Thyroid gland (tissue), 4 donors: ENCODE measurements around the gene SLC38A3.

ENCODE experiments used
- POLR2A ChIP-seq, 2 donors: fragments of 450-650 bp; IDR thresholded peaks; one replicate each; pipeline ENCODE4 v1.6.1; 2017; ENCODE audit warnings: antibody characterized with exemption in 2 of 2, mild to moderate bottlenecking in 2 of 2, moderate library complexity in 1 of 2
- TF ChIP-seq, protein P1 (sequence below), 6 experiments: fragments of 200-600 bp in 3 of 6; fragments of 450-650 bp in 3 of 6; sonication (generic) in 3 of 6; IDR thresholded peaks; one replicate each; pipeline ENCODE4 v1.5.1; 2016 to 2019; ENCODE audit warnings: antibody characterized with exemption in 6 of 6, mild to moderate bottlenecking in 2 of 6, inconsistent platforms in 1 of 6, moderate library complexity in 1 of 6

DNA sequence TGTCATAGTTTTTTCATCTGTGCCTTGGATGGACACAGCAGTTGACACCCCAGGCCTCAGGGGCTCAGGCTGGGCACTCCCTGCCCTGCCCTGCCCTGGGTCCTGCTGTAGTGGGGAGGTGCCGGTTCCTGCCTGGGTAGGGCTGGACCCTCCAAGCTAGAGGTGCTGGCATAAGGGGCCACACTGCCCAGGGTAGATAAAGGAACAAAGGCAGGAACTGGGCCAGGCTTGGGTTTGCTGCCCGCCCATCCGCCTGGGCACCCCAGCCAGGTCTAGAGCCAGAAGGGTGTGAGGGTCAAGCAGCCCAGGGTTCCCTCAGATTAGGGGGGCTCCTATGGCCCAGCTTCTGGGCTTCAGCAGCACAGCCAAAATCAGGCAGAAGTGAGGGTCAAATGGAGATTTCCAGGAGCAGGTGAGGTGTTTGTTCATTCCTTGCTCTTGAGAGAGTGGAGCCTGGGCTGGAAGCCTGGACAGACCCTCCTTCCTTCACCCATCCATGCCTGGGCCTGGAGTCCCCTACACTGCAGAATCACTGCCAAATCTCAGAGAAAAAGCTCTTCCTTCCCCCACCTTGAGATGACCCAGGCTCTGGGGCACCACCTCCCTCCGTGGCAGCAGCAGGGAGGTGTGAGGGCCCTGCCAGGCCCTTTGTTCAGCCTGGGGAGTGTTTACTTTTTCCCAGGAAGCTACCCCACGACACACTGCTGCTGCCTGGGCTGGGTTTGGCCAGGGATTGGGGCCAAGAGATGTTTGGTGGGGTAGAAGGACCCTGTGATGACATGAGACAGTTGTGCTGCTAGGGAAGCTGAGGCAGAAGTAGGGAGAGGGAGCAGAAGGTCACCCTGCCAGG, 42.8 kb upstream of the SLC38A3 start:
- TF ChIP-seq, protein P1, sequence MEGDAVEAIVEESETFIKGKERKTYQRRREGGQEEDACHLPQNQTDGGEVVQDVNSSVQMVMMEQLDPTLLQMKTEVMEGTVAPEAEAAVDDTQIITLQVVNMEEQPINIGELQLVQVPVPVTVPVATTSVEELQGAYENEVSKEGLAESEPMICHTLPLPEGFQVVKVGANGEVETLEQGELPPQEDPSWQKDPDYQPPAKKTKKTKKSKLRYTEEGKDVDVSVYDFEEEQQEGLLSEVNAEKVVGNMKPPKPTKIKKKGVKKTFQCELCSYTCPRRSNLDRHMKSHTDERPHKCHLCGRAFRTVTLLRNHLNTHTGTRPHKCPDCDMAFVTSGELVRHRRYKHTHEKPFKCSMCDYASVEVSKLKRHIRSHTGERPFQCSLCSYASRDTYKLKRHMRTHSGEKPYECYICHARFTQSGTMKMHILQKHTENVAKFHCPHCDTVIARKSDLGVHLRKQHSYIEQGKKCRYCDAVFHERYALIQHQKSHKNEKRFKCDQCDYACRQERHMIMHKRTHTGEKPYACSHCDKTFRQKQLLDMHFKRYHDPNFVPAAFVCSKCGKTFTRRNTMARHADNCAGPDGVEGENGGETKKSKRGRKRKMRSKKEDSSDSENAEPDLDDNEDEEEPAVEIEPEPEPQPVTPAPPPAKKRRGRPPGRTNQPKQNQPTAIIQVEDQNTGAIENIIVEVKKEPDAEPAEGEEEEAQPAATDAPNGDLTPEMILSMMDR (IDR thresholded peaks at IDR 0.05): no peak
- TF ChIP-seq POLR2A (IDR thresholded peaks at IDR 0.05): peak in 1 of 2 donors; percentile 31
